Spleen (tissue), 7 donors: ENCODE measurements around the gene MYO1A.

Experiments used
- CTCF ChIP-seq, 11 experiments: fragments of 200-600 bp in 7 of 11; fragments of 450-650 bp in 4 of 11; sonication (generic) in 4 of 11; IDR thresholded peaks in 8 of 11; conservative IDR thresholded peaks in 3 of 11; 1 replicate in 7 of 11; 2 replicates in 4 of 11; pipeline versions ENCODE4 v1.4.0 to v1.8.0; 2016 to 2021; ENCODE audit warnings: antibody characterized with exemption in 11 of 11, inconsistent platforms in 4 of 11, mild to moderate bottlenecking in 1 of 11
- POLR2A ChIP-seq, 3 donors: fragments of 450-650 bp; IDR thresholded peaks; one replicate each; pipeline ENCODE4 v1.5.1; 2017; ENCODE audit warnings: antibody characterized with exemption in 3 of 3, mild to moderate bottlenecking in 1 of 3
- POLR2AphosphoS5 ChIP-seq, 3 donors: sonication (generic); formaldehyde crosslinking; IDR thresholded peaks; one replicate each; pipeline ENCODE4 v1.5.1; 2017; ENCODE audit warnings: antibody characterized with exemption in 3 of 3
- donor health status: DM: no; HTN: no; CAD: no; lungs with moderate emphysema.
- donor health status: DM: no; HTN: no; CAD: no.
- donor health status: DM: no; HTN: no; CAD: no.

GRCh38 chr12:57090924-57091637 is 41.2 kb upstream of the MYO1A start:
- TF ChIP-seq CTCF (IDR thresholded peaks at IDR 0.05 in 8 of 11, conservative IDR thresholded peaks at IDR 0.05 in 3 of 11) (no peak), POLR2A (IDR thresholded peaks at IDR 0.05) (no peak), POLR2AphosphoS5 (IDR thresholded peaks at IDR 0.05) (peak in 1 of 3 donors; percentile 37)
